OCI-LY7 (cell line): ENCODE measurements around the gene CDH6. TPM values are rescaled to one million over a fixed set of nuclear protein-coding genes. Genes with fewer than 3 reads are reported as not detected.

ENCODE experiments used
- BruUV-seq: library from RNA; stranded (reverse); fragments of 400-500 nt; replicated peaks from 2 replicates; lab custom pipeline; 2021; lab: Mats Ljungman, UMichigan
- CTCF ChIA-PET: fragments of 300-600 bp; sonication (Branson Sonifier 250); formaldehyde crosslinking; loops from one replicate; lab custom pipeline; 2022; ENCODE audit warnings: antibody characterized with exemption; ENCODE audit not compliant: unreplicated experiment; lab: Charles Lee
- POLR2A ChIA-PET: fragments of 300-600 bp; sonication (Branson Sonifier 250); formaldehyde crosslinking; loops from one replicate; lab custom pipeline; 2022; ENCODE audit warnings: antibody characterized with exemption; lab: Charles Lee
- DNase-seq: peaks from one replicate; pipeline ENCODE4 v3.0.0-alpha.2; 2015; ENCODE audit warnings: low spot score
- H2AFZ ChIP-seq: fragments of 200-600 bp; sonication (generic), shearing (Covaris generic); 2 replicates; pipeline ENCODE4 v1.6.1; 2014; ENCODE audit warnings: mild to moderate bottlenecking, antibody characterized with exemption, low read length, moderate library complexity
- H3K27ac ChIP-seq: fragments of 200-600 bp; sonication (generic); 2 replicates; pipeline ENCODE4 v1.5.1; 2014; ENCODE audit warnings: mixed run types, low read depth, mild to moderate bottlenecking, moderate library complexity, low read length, inconsistent platforms; ENCODE audit not compliant: poor library complexity, severe bottlenecking
- H3K36me3 ChIP-seq: fragments of 200-600 bp; sonication (generic); 2 replicates; pipeline ENCODE4 v1.6.1; 2014; ENCODE audit warnings: mild to moderate bottlenecking, antibody characterized with exemption, low read length, moderate library complexity, mixed read lengths; ENCODE audit not compliant: insufficient read depth
- H3K4me1 ChIP-seq: fragments of 200-600 bp; sonication (generic); 2 replicates; pipeline ENCODE4 v1.5.1; 2014; ENCODE audit warnings: mild to moderate bottlenecking, low read length; ENCODE audit not compliant: insufficient read depth, poor library complexity, severe bottlenecking
- H3K4me2 ChIP-seq: fragments of 200-600 bp; sonication (generic); 2 replicates; pipeline ENCODE4 v1.6.1; 2014; ENCODE audit warnings: mild to moderate bottlenecking, low read length
- H3K4me3 ChIP-seq: fragments of 200-600 bp; sonication (generic); 2 replicates; pipeline ENCODE4 v1.5.1; 2014; ENCODE audit warnings: mild to moderate bottlenecking, low read depth, low read length; ENCODE audit not compliant: poor library complexity, severe bottlenecking
- H3K79me2 ChIP-seq: fragments of 200-600 bp; sonication (generic); 2 replicates; pipeline ENCODE4 v1.6.1; 2016; ENCODE audit warnings: low read depth, mild to moderate bottlenecking, low read length, moderate library complexity, mixed read lengths; ENCODE audit not compliant: insufficient read depth
- H3K9me2 ChIP-seq: fragments of 200-600 bp; sonication (generic); 2 replicates; pipeline ENCODE4 v1.6.1; 2016; ENCODE audit warnings: mild to moderate bottlenecking, low read length, mixed read lengths; ENCODE audit not compliant: insufficient read depth
- H3K9me3 ChIP-seq: fragments of 200-600 bp; sonication (generic); 2 replicates; pipeline ENCODE4 v1.6.1; 2014; ENCODE audit warnings: mild to moderate bottlenecking, mixed run types, low read length, mixed read lengths
- H4K20me1 ChIP-seq: fragments of 200-600 bp; sonication (generic); 2 replicates; pipeline ENCODE4 v1.6.1; 2014; ENCODE audit warnings: mild to moderate bottlenecking, antibody characterized with exemption, low read length, moderate library complexity, mixed read lengths; ENCODE audit not compliant: insufficient read depth
- EZH2phosphoT487 ChIP-seq: fragments of 200-600 bp; sonication (generic); IDR thresholded peaks from 2 replicates; pipeline ENCODE4 v1.6.1; 2018; ENCODE audit warnings: low read depth, borderline replicate concordance, mild to moderate bottlenecking, mixed run types, antibody characterized with exemption, low read length, moderate library complexity, mixed read lengths
- intact Hi-C: fragments of 100-400 bp; cut with micrococcal nuclease; formaldehyde crosslinking; loops from one replicate; pipeline ENCODE4 v1.10.0; 2022; ENCODE audit not compliant: unreplicated experiment
- total RNA-seq, 2 experiments: library from RNA; depleted of rRNA in 1 of 2; stranded (reverse); fragments of >200 nt in 1 of 2; shearing (Covaris generic) in 1 of 2; gene quantifications; 2 replicates each; pipeline ENCODE4 v1.2.3, GENCODE V29; 2014 to 2022
- TF ChIP-seq, protein P1 (sequence below): fragments of 200-600 bp; sonication (generic); conservative IDR thresholded peaks from 2 replicates; pipeline ENCODE4 v1.5.1; 2014; ENCODE audit warnings: mild to moderate bottlenecking, antibody characterized with exemption, low read length, moderate library complexity, mixed read lengths

CDH6 gene
- total RNA-seq, 2 experiments from 2014 or later, result not detected

DNA sequence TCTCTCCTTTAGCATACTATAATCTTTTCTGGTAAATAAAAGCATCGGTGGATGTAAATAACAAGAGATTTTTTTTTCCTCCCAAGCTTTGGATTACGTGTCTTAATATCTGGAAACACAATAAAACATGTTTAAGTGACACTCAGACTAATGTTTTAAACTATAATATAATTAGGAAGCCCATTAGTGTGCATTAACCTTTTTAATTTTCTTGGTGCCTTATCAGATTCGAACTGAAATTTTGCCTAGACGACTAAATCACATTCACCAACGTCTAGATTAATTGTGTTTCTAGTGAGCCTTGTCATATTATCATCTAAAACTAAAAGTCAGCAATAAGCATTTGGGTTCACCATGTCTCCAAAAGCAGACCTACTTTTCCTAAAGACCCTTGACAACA is 110.2 kb downstream of the CDH6 start:
- Histone ChIP-seq H3K79me2 (no peaks in the 10 kb centered on the region), H3K27ac (no peak overlapping the region), H2AFZ (no peak overlapping the region), H3K4me2 (no peak overlapping the region), H3K9me3 (no peaks in the 10 kb centered on the region), H3K9me2 (0 out of 2 replicates have a peak, but pooled peaks cover 6% of the 10 kb centered on the region), H4K20me1 (no peaks in the 10 kb centered on the region), H3K4me1 (no peaks in the 10 kb centered on the region), H3K4me3 (no peak overlapping the region), H3K36me3 (no peaks in the 10 kb centered on the region)
- BruUV-seq, result no TSS peak
- no peak for DNase-seq
- no peak for TF ChIP-seq EZH2phosphoT487
- TF ChIP-seq, protein P1, sequence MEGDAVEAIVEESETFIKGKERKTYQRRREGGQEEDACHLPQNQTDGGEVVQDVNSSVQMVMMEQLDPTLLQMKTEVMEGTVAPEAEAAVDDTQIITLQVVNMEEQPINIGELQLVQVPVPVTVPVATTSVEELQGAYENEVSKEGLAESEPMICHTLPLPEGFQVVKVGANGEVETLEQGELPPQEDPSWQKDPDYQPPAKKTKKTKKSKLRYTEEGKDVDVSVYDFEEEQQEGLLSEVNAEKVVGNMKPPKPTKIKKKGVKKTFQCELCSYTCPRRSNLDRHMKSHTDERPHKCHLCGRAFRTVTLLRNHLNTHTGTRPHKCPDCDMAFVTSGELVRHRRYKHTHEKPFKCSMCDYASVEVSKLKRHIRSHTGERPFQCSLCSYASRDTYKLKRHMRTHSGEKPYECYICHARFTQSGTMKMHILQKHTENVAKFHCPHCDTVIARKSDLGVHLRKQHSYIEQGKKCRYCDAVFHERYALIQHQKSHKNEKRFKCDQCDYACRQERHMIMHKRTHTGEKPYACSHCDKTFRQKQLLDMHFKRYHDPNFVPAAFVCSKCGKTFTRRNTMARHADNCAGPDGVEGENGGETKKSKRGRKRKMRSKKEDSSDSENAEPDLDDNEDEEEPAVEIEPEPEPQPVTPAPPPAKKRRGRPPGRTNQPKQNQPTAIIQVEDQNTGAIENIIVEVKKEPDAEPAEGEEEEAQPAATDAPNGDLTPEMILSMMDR, result no peak
- intact Hi-C loops, result no loop called here
- POLR2A ChIA-PET, result no interaction called here
- CTCF ChIA-PET, result no interaction called here

DNA sequence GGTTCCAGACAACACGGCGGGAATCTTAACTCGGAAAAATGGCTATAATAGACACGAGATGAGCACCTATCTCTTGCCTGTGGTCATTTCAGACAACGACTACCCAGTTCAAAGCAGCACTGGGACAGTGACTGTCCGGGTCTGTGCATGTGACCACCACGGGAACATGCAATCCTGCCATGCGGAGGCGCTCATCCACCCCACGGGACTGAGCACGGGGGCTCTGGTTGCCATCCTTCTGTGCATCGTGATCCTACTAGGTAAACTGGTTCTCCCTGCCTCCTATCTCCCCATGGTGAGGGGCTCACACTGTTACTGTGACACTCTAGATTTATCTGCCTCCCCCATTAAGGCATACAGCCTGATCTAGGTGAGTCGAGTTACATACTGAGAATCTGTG is 124.2 kb downstream of the CDH6 start:
- TF ChIP-seq, protein P1, result no peak
- no peak for TF ChIP-seq EZH2phosphoT487

DNA sequence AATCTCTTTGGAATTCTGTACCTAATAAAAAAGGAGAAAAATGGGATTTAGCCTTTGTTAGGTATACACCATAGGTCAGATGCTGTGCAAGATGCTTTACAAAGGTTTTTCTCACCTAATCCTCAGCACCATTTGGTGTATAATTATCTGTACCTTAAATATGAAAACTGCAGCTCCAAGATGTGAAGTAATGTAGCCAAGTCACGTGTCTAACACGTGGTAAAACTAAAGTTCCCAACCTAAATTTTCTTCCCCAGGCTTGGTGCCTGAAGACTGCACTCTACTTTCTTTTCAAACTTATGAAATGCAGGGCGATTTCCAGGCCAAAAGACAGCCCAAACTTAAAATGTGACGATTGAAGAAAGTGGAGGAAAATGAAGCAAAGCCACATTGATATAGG is 125.8 kb downstream of the CDH6 start:
- Histone ChIP-seq H3K9me2 (no peaks in the 10 kb centered on the region), H3K4me3 (no peak overlapping the region), H3K27ac (no peak overlapping the region), H3K9me3 (no peaks in the 10 kb centered on the region), H3K4me2 (no peak overlapping the region), H4K20me1 (no peaks in the 10 kb centered on the region), H3K36me3 (no peaks in the 10 kb centered on the region), H3K4me1 (no peaks in the 10 kb centered on the region), H2AFZ (no peak overlapping the region), H3K79me2 (no peaks in the 10 kb centered on the region)
- ChIA-PET CTCF (no interaction called here), POLR2A (no interaction called here)
- TF ChIP-seq EZH2phosphoT487, result no peak
- intact Hi-C loops, result no loop called here
- no TSS peak for BruUV-seq
- no peak for DNase-seq

More for the DNA sequence above, 124.2 kb downstream of the CDH6 start:
- Histone ChIP-seq H3K4me1 (no peaks in the 10 kb centered on the region), H3K9me3 (no peaks in the 10 kb centered on the region), H2AFZ (no peak overlapping the region), H3K27ac (no peak overlapping the region), H4K20me1 (no peaks in the 10 kb centered on the region), H3K4me3 (no peak overlapping the region), H3K9me2 (no peaks in the 10 kb centered on the region), H3K4me2 (no peak overlapping the region), H3K36me3 (no peaks in the 10 kb centered on the region), H3K79me2 (no peaks in the 10 kb centered on the region)
- POLR2A ChIA-PET, result no interaction called here
- intact Hi-C loops, result no loop called here
- DNase-seq, result no peak
- BruUV-seq, result no TSS peak
- CTCF ChIA-PET, result no interaction called here
